Left lung (tissue), 10 donors: ENCODE measurements around the gene PCSK5. TPM values are rescaled to one million over a fixed set of nuclear protein-coding genes. Genes with fewer than 3 reads are reported as not detected.

Experiments used
- ATAC-seq: fragments of 200-7000 bp; cut with Tn5 transposase; one replicate; pipeline ENCODE4 v1.9.1; 2020; ENCODE audit warnings: moderate library complexity
- DNase-seq, 4 donors: peaks; one replicate each; pipeline ENCODE4 v3.0.0-alpha.2; 2013 to 2020
- H3K27ac ChIP-seq, 2 donors: fragments of 200-600 bp; sonication (generic) in 1 of 2; one replicate each; pipeline versions ENCODE4 v1.5.0 to v1.8.0; 2020 to 2021
- H3K27me3 ChIP-seq, 2 donors: fragments of 200-600 bp; sonication (generic) in 1 of 2; one replicate each; pipeline versions ENCODE4 v1.5.0 to v1.8.0; 2020 to 2021
- H3K36me3 ChIP-seq, 2 donors: fragments of 200-600 bp; sonication (generic) in 1 of 2; one replicate each; pipeline versions ENCODE4 v1.5.0 to v1.8.0; 2020 to 2021
- H3K4me1 ChIP-seq, 2 donors: fragments of 200-600 bp; one replicate each; pipeline ENCODE4 v1.8.0; 2021
- H3K4me3 ChIP-seq, 2 donors: fragments of 200-600 bp; sonication (generic) in 1 of 2; one replicate each; pipeline versions ENCODE4 v1.5.0 to v1.8.0; 2020 to 2021; ENCODE audit warnings: mild to moderate bottlenecking in 1 of 2
- H3K9me3 ChIP-seq, 2 donors: fragments of 200-600 bp; sonication (generic) in 1 of 2; one replicate each; pipeline versions ENCODE4 v1.5.0 to v1.8.0; 2020 to 2021
- intact Hi-C, 2 donors: fragments of 100-400 bp; cut with DNase I; formaldehyde crosslinking; loops; one replicate each; pipeline versions ENCODE4 v1.11.2 to v1.14.2; 2022
- polyA plus RNA-seq, 6 donors: library from polyadenylated mRNA; unstranded; fragments of 120-200 nt; gene quantifications; one replicate each; pipeline ENCODE4 v1.2.1, GENCODE V29; 2013; ENCODE audit not compliant: insufficient read length in 6 of 6
- total RNA-seq, 2 donors: library from RNA; stranded (reverse); fragmentation: NEBNext Ultra II Directional; extraction: Animal tissue kit (Norgen Biotek cat#: 25700); gene quantifications; one replicate each; pipeline ENCODE4 v1.2.1, GENCODE V29; 2021
- TF ChIP-seq, protein P1 (sequence below), 2 donors: fragments of 200-600 bp; sonication (generic) in 1 of 2; IDR thresholded peaks; one replicate each; pipeline versions ENCODE4 v1.5.0 to v1.8.0; 2021; ENCODE audit warnings: antibody characterized with exemption in 2 of 2
- donor health status: DM: no; HTN: yes; CAD: no.
- donor health status: DM: no; HTN: no; CAD: no.

PCSK5 gene
- total and polyA plus RNA-seq, 8 donors: 6.8 to 20.3 (median 11.3) TPM

DNA sequence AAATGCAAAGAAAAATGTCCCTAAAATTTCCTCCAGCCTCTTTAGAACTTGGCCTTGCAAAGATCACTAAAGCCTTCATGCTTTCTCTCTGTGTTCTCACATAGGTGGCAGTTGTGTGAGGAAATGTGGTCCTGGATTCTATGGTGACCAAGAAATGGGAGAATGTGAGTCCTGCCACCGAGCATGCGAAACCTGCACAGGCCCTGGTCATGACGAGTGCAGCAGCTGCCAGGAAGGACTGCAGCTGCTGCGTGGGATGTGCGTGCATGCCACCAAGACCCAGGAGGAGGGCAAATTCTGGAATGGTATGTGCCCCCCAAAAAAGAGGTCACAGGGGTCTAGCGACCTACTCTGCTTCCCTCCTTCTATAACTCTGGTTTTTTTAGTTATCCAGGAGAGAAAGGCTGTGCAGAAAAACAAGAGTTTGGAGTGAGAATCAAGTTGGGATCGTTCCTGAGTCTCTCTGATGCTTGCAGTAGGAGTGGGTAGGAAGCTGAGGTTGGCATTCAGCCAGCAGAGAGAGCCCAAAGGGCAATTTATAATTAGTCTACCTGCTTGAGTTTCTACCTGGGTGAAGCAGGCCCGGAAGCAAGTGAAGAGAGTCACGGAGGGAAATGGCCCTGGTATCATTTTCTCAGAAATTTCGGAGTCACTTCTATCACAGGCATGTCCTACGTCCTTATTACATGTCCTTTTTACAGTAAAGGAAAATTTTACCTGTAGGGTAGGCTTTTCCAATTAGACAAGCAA, 406.3 kb downstream of the PCSK5 start:
- H3K36me3 ChIP-seq: no peaks in the 10 kb centered on the region
- intact Hi-C loops: no loop called here
- DNase-seq (no peak), ATAC-seq (no peak)
- H3K4me1 ChIP-seq: peaks cover 3 to 12% of the 10 kb centered on the region in 2 donors
- no peaks in the 10 kb centered on the region for H3K9me3 ChIP-seq
- no peaks in the 10 kb centered on the region for H3K27me3 ChIP-seq
- no peak overlapping the region for H3K27ac ChIP-seq
- TF ChIP-seq, protein P1, sequence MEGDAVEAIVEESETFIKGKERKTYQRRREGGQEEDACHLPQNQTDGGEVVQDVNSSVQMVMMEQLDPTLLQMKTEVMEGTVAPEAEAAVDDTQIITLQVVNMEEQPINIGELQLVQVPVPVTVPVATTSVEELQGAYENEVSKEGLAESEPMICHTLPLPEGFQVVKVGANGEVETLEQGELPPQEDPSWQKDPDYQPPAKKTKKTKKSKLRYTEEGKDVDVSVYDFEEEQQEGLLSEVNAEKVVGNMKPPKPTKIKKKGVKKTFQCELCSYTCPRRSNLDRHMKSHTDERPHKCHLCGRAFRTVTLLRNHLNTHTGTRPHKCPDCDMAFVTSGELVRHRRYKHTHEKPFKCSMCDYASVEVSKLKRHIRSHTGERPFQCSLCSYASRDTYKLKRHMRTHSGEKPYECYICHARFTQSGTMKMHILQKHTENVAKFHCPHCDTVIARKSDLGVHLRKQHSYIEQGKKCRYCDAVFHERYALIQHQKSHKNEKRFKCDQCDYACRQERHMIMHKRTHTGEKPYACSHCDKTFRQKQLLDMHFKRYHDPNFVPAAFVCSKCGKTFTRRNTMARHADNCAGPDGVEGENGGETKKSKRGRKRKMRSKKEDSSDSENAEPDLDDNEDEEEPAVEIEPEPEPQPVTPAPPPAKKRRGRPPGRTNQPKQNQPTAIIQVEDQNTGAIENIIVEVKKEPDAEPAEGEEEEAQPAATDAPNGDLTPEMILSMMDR (IDR thresholded peaks at IDR 0.05): no peak
- H3K4me3 ChIP-seq: no peak overlapping the region

DNA sequence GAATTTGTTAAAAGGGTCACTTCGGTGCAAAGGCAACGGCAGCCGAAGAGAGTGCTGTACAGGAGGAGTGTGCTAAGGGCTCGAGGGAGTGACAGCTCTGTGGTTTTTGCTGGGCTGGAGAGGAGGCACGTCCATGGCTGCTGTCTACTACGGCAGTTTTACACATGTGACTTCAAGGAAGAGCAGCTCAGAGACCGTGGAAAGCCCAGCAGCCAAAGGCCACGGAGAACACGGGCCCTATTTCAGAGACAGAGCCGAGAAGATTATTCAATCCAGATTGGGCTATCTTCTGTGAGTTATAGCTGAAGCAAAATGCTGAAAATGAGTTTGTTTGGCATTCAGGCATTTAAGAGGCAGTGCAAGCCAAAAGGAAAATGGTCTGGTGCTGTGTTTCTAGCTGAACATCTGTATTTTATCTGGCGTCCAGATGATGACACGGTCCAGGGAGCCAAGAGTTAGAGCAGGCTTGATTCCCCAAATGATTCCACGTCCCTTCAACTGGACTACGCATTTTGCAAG, 407.3 kb downstream of the PCSK5 start:
- H3K9me3 ChIP-seq: no peaks in the 10 kb centered on the region
- TF ChIP-seq, protein P1 (IDR thresholded peaks at IDR 0.05): no peak
- H3K27ac ChIP-seq: peak overlapping the region in 1 of 2 donors; percentile 26
- no peaks in the 10 kb centered on the region for H3K36me3 ChIP-seq
- peak; percentile 74 for ATAC-seq
- DNase-seq: peak in 3 of 4 donors; percentile 41 to 55 (median 49)
- intact Hi-C loops: no loop called here
- no peaks in the 10 kb centered on the region for H3K27me3 ChIP-seq
- H3K4me1 ChIP-seq: peaks cover 3 to 12% of the 10 kb centered on the region in 2 donors
- H3K4me3 ChIP-seq: no peak overlapping the region

DNA sequence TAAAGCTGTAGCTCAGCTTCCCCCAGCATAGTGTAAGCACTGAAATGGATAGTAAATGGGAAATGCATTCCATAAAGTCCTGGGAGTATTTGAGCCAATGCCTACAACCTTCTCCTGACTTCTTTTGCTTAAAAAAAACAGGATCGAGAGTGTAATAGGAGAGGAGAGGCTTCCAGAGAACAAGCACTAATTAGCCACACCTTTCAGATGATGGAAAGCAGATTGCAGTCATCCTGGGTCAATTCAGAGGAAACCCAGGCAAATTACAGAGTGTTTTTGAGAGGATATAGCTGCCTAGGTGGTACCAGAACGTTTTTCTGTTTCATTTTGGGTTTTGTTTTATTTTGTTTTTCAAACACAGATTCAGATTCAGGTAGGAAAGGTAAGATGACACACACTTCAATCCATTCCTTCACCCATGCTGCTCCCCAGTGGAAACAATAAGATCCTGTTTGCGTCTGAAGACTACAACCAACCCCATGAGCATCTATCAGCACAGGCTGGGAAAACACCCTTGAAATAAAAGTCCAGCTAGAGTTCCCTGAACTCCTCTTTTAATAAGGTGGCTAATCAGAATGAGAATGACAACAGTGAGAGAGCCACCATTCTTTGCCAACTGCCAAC, 408.2 kb downstream of the PCSK5 start:
- no peaks in the 10 kb centered on the region for H3K9me3 ChIP-seq
- no peak overlapping the region for H3K27ac ChIP-seq
- H3K36me3 ChIP-seq: no peaks in the 10 kb centered on the region
- DNase-seq (no peak), ATAC-seq (peak; percentile 61)
- intact Hi-C loops: no loop called here
- H3K27me3 ChIP-seq: no peaks in the 10 kb centered on the region
- no peak overlapping the region for H3K4me3 ChIP-seq
- TF ChIP-seq, protein P1 (IDR thresholded peaks at IDR 0.05): no peak
- peaks cover 3 to 12% of the 10 kb centered on the region in 2 donors for H3K4me1 ChIP-seq

DNA sequence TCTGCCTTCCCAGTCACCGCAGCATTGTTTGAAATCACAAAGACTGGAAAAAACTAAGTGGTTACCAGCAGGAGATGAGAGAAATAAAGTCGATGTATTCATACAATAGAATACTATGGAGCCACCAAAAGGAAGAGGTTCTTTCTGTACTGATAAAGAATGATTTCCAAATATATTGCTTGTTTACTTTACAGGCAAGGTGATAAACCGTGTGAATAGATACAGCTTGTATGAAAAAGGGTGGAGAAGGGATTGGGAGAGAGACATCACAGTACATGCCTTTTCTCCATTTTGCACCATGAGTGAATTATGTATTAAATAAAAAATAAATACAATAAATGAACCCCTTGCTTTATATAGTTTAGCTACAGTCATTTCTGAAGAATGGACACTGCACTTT, 412.1 kb downstream of the PCSK5 start:
- no peak for DNase-seq
- intact Hi-C loops: no loop called here
- no peak for ATAC-seq

More for the DNA sequence above, 412.1 kb downstream of the PCSK5 start:
- no peak overlapping the region for H3K27ac ChIP-seq
- no peaks in the 10 kb centered on the region for H3K36me3 ChIP-seq
- H3K27me3 ChIP-seq: peaks cover 0 to 4% of the 10 kb centered on the region in 2 donors
- H3K4me3 ChIP-seq: no peak overlapping the region
- H3K4me1 ChIP-seq: peaks cover under 1 to 10% of the 10 kb centered on the region in 2 donors
- TF ChIP-seq, protein P1 (IDR thresholded peaks at IDR 0.05): no peak
- H3K9me3 ChIP-seq: no peaks in the 10 kb centered on the region
